Nephron progenitor cell (in vitro differentiated cells): Measurements from ENCODE around the gene POU1F1.

Experiments used
- DNase-seq: peaks from one replicate; pipeline ENCODE4 v3.0.0; 2021
- H3K27ac Mint-ChIP-seq: 2 replicates; pipeline ENCODE4 v1.8.0; 2021; ENCODE audit warnings: mild to moderate bottlenecking, moderate library complexity, mixed read lengths
- H3K27me3 Mint-ChIP-seq: 2 replicates; pipeline ENCODE4 v1.8.0; 2021; ENCODE audit warnings: mild to moderate bottlenecking, low read depth, mixed read lengths; ENCODE audit not compliant: poor library complexity
- H3K36me3 Mint-ChIP-seq: 2 replicates; pipeline ENCODE4 v1.8.0; 2021; ENCODE audit warnings: low read depth, mixed read lengths
- H3K4me1 Mint-ChIP-seq: 2 replicates; pipeline ENCODE4 v1.8.0; 2021; ENCODE audit warnings: mixed read lengths
- H3K4me3 Mint-ChIP-seq: 2 replicates; pipeline ENCODE4 v1.8.0; 2021; ENCODE audit warnings: mild to moderate bottlenecking, moderate library complexity, mixed read lengths
- H3K9me3 Mint-ChIP-seq: 2 replicates; pipeline ENCODE4 v1.8.0; 2021; ENCODE audit warnings: mild to moderate bottlenecking, moderate library complexity, mixed read lengths
- TF ChIP-seq, protein P1 (sequence below): fragments of 200-600 bp; sonication (generic); IDR thresholded peaks from 2 replicates; pipeline ENCODE4 v1.5.0; 2021; ENCODE audit warnings: antibody characterized with exemption

The POU1F1 gene

GRCh38 chr3:87298111-87298718 lies 21.8 kb upstream of the POU1F1 start:
- Mint-ChIP-seq H3K9me3 (no peaks in the 10 kb centered on the region), H3K27me3 (peaks cover 4% of the 10 kb centered on the region), H3K4me1 (no peaks in the 10 kb centered on the region), H3K4me3 (no peak overlapping the region), H3K27ac (no peak overlapping the region), H3K36me3 (no peaks in the 10 kb centered on the region)
- no peak for DNase-seq
- TF ChIP-seq, protein P1, sequence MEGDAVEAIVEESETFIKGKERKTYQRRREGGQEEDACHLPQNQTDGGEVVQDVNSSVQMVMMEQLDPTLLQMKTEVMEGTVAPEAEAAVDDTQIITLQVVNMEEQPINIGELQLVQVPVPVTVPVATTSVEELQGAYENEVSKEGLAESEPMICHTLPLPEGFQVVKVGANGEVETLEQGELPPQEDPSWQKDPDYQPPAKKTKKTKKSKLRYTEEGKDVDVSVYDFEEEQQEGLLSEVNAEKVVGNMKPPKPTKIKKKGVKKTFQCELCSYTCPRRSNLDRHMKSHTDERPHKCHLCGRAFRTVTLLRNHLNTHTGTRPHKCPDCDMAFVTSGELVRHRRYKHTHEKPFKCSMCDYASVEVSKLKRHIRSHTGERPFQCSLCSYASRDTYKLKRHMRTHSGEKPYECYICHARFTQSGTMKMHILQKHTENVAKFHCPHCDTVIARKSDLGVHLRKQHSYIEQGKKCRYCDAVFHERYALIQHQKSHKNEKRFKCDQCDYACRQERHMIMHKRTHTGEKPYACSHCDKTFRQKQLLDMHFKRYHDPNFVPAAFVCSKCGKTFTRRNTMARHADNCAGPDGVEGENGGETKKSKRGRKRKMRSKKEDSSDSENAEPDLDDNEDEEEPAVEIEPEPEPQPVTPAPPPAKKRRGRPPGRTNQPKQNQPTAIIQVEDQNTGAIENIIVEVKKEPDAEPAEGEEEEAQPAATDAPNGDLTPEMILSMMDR = peak; percentile 70

- H3K27me3 Mint-ChIP-seq = no peaks in the 10 kb centered on the region
- no peak overlapping the region for H3K27ac Mint-ChIP-seq
- H3K4me3 Mint-ChIP-seq = no peak overlapping the region
- no peaks in the 10 kb centered on the region for H3K4me1 Mint-ChIP-seq
- H3K36me3 Mint-ChIP-seq = no peaks in the 10 kb centered on the region
- no peak for DNase-seq
- H3K9me3 Mint-ChIP-seq = no peaks in the 10 kb centered on the region
- TF ChIP-seq, protein P1 = no peak
Measured at GRCh38 chr3:87288446-87288845, 12.1 kb upstream of the POU1F1 start.

- no peak for DNase-seq
- Mint-ChIP-seq H3K9me3 (no peaks in the 10 kb centered on the region), H3K27ac (no peak overlapping the region), H3K4me3 (no peak overlapping the region), H3K36me3 (no peaks in the 10 kb centered on the region), H3K4me1 (no peaks in the 10 kb centered on the region), H3K27me3 (no peaks in the 10 kb centered on the region)
- TF ChIP-seq, protein P1 = no peak
Measured at GRCh38 chr3:87287011-87287410, 10.6 kb upstream of the POU1F1 start.

DNA sequence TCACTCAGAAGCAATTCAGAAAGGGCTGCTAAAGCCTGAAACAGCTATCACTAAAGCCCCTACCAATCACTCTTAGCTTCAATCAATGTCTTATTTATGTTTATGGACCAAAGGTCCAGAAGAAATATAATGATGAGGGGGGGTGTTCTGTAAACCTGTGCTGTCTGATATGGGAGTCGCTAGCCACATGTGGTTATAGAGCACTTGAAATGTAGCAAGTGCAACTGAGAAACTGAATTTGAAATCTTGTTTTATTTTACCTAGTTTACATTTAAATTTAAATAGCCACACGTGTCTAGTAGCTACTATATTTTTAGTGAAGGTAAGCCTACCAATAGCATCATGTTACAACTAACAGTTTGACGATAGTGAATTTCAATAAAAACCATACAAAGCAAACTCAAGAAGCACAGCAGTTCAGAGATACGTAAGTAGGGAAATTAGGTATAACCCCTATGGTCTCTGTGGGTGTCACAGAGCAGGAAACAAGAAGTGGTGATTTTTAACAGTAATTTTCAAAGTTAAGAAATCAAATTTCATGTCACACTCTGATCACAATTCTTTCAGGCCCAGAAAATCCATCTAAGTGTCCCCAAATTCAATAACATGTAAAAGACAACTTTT lies 3.6 kb downstream of the POU1F1 start:
- H3K4me1 Mint-ChIP-seq = peaks cover 47% of the 10 kb centered on the region
- TF ChIP-seq, protein P1 = no peak
- H3K27ac Mint-ChIP-seq = no peak overlapping the region
- H3K4me3 Mint-ChIP-seq = no peak overlapping the region
- DNase-seq = no peak
- no peaks in the 10 kb centered on the region for H3K9me3 Mint-ChIP-seq
- H3K36me3 Mint-ChIP-seq = no peaks in the 10 kb centered on the region
- no peaks in the 10 kb centered on the region for H3K27me3 Mint-ChIP-seq

DNA sequence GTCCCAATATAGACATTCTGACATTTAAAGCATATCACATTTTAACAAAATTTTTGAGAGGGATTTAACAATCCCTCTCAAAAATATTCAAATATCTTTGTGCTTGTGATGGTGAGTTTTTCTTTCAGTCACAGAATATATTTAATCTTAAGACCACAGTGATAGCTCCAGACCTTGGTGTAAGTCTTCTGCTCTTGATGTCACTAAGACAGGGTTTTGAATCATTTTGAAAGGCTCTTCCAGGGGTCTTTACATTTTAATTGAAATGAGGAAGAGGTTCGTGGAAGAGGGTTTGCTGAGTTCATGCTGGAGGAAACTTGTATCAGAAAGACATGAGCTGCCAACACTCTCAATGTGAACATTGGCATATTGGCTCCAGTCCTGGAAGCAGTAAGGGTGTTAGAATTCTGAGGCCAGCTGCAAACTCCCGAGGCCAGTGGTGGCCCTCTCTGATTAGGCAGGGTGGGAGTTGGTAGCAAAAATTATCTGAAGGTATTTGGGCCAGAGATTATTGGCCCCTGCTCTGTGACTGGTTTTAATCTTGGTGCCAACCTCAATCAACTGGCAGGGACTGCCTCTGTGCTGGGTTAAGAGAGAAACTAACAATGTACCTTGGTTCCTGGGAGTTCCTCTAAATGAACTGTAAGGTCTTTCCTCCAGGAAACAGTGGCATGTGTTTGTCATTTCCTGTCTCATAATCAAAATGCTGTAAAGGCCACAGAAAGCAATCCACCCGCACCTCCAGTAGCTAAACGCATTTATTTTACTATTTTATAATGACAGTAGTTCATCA lies 5.3 kb downstream of the POU1F1 start:
- H3K27me3 Mint-ChIP-seq = no peaks in the 10 kb centered on the region
- H3K4me3 Mint-ChIP-seq = no peak overlapping the region
- H3K4me1 Mint-ChIP-seq = peaks cover 56% of the 10 kb centered on the region
- no peaks in the 10 kb centered on the region for H3K9me3 Mint-ChIP-seq
- no peaks in the 10 kb centered on the region for H3K36me3 Mint-ChIP-seq
- no peak overlapping the region for H3K27ac Mint-ChIP-seq
- DNase-seq = no peak
- TF ChIP-seq, protein P1 = no peak
